Small intestine (tissue), 16 donors: Measurements from ENCODE around the gene MIOS. TPM values are rescaled to one million over a fixed set of nuclear protein-coding genes. Genes with fewer than 3 reads are reported as not detected.
A peak's percentile ranks its signal among the peaks of the same experiment; 100 is the strongest.

Source experiments
- DNase-seq, 2 donors: peaks; one replicate each; pipeline versions ENCODE4 v3.0.0 to v3.0.0-alpha.2; 2013
- FAIRE-seq: peaks from 2 replicates; lab custom pipeline; 2012; peaks lifted over from hg19 to GRCh38; lab: Jason Lieb, UNC
- H3K27ac ChIP-seq, 3 donors: one replicate each; pipeline ENCODE4 v1.5.1; 2013; ENCODE audit warnings: low read length in 2 of 3, mild to moderate bottlenecking in 2 of 3, control low read depth in 1 of 3, inconsistent platforms in 1 of 3, low read depth in 1 of 3, moderate library complexity in 1 of 3
- H3K27me3 ChIP-seq, 3 donors: one replicate each; pipeline ENCODE4 v1.6.1; 2013; ENCODE audit warnings: low read length in 3 of 3, inconsistent platforms in 1 of 3; ENCODE audit not compliant: control insufficient read depth in 3 of 3, insufficient read depth in 3 of 3
- H3K36me3 ChIP-seq, 3 donors: one replicate each; pipeline ENCODE4 v1.6.1; 2013; ENCODE audit warnings: low read length in 3 of 3, inconsistent platforms in 1 of 3, low read depth in 1 of 3, mild to moderate bottlenecking in 1 of 3, moderate library complexity in 1 of 3; ENCODE audit not compliant: control insufficient read depth in 3 of 3, insufficient read depth in 2 of 3
- H3K4me1 ChIP-seq, 3 donors: one replicate each; pipeline ENCODE4 v1.6.1; 2013; ENCODE audit warnings: low read length in 2 of 3, inconsistent platforms in 1 of 3, low read depth in 1 of 3, mild to moderate bottlenecking in 1 of 3, moderate library complexity in 1 of 3; ENCODE audit not compliant: control insufficient read depth in 3 of 3, insufficient read depth in 2 of 3
- H3K4me3 ChIP-seq, 3 donors: one replicate each; pipeline ENCODE4 v1.5.1; 2013; ENCODE audit warnings: low read length in 3 of 3, control low read depth in 1 of 3, inconsistent platforms in 1 of 3, low read depth in 1 of 3, mild to moderate bottlenecking in 1 of 3, moderate library complexity in 1 of 3
- H3K9me3 ChIP-seq, 2 donors: one replicate each; pipeline ENCODE4 v1.6.1; 2013; ENCODE audit warnings: low read depth in 1 of 2, low read length in 1 of 2; ENCODE audit not compliant: control insufficient read depth in 2 of 2, insufficient read depth in 1 of 2
- WGBS, 3 donors: extraction: QIAGEN DNeasy Blood & Tissue Kit; methylation state at CpG; one replicate each; pipeline ENCODE4 v1.1.7; 2013; 5-methylcytosine and 5-hydroxymethylcytosine counted together
- long read RNA-seq, 10 donors: transcript quantifications; one replicate each; lab custom pipeline, GENCODE V29; 2026
- polyA plus RNA-seq, 4 donors: library from polyadenylated mRNA; stranded (reverse) in 3 of 4; unstranded in 1 of 4; fragments of 200-250 nt in 3 of 4; fragments of 120-200 nt in 1 of 4; gene quantifications; one replicate each; pipeline versions ENCODE4 v1.2.1 to v1.2.3, GENCODE V29; 2013
- donor health status: healthy with polysubstance abuse.
- donor health status: control.
- donor health status: control.
- donor health status: Bipolar disorder and iron deficiency.
- donor health status: healthy.

MIOS gene
- 10 to 100 TPM; 10.5 to 20.0 (median 12.3) TPM for polyA plus RNA-seq
- long read RNA-seq, donor 1, partial matches to known transcripts: 5 of 7 reads
- long read RNA-seq, donor 1, other reads (novel, unspliced or antisense): 0 of 7 reads
- long read RNA-seq, donor 2, partial matches to known transcripts: 0 of 1 reads
- long read RNA-seq, donor 2, other reads (novel, unspliced or antisense): 0 of 1 reads
- long read RNA-seq, donor 3, partial matches to known transcripts: 115 of 119 reads
- long read RNA-seq, donor 3, other reads (novel, unspliced or antisense): 0 of 119 reads
- long read RNA-seq, donor 4: 0 reads
- long read RNA-seq, donor 5: 0 reads
- long read RNA-seq, donor 6: 0 reads
- long read RNA-seq, donor 7, partial matches to known transcripts: 0 of 8 reads
- long read RNA-seq, donor 7, other reads (novel, unspliced or antisense): 0 of 8 reads
- long read RNA-seq, donor 8: 0 reads
- long read RNA-seq, donor 9, partial matches to known transcripts: 0 of 1 reads
- long read RNA-seq, donor 9, other reads (novel, unspliced or antisense): 0 of 1 reads
- long read RNA-seq, donor 10, partial matches to known transcripts: 0 of 2 reads
- long read RNA-seq, donor 10, other reads (novel, unspliced or antisense): 0 of 2 reads

DNA sequence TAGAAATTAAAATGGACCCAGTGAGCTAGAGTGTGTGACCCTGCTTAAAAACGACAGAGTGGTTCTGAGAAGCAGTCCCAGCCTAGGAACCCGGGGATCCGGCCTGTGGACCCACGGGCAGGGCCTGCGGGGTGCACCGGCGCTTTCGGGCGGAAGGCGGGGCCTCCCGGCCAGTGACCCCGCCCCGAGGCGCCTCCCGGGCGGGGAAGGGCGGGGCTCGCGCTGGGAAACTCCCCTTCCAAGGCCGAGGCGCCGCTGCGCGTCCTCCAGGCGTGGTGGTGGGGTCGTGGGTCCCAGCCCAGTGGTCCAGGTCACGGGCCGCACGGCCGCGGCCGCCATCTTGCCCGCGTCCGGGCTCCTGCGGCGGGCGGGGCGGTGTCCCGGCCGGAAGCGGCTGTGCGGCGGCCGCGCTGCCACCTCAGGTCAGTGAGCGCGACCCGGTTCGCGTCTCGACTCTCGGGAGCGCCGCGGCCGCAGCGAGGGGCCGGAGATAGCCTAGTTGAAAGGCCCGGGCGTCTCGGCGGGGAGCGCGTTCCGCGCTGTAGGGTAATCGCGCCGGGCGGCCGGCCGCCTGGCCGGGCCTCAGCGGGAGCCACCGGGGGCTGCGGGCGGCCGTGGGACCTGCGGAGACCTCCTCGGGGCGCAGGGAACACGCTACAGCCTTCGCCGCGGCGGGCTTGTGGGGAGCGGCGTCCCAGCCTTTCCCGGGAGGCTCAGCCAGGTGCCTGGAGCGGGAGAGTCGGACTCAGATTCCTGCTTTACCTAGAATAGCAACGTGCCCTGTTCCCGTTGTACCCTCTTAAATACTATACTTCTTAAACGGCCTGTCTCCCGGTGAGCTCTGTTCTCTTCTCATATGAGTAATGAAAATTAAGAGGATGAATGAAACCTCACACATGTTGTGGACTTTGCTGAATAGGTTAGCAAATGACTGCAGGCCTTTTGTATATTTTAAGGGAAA lies at the start of gene MIOS:
Gene MIOS (plus strand): TSS at position 234 of the 961 bp plus-strand sequence. CDS start 5,592 bp downstream, outside the sequence.
- Histone ChIP-seq H3K9me3 (no peaks in the 10 kb centered on the region), H3K27ac (peak within 1 kb of the TSS; percentile 83 to 96 (median 96)), H3K4me1 (peaks cover 3 to 12% (median 12%) of the 10 kb centered on the region in 3 donors), H3K36me3 (peaks cover 0 to 3% (median 0%) of the 10 kb centered on the region in 3 donors), H3K27me3 (no peaks in the 10 kb centered on the region), H3K4me3 (peak within 1 kb of the TSS; percentile 75 to 97 (median 94))
- WGBS, 3 donors: 0 to 1% (median 0%) methylated on average over 59 to 96 of the region's 96 CpGs
- DNase-seq: peak; percentile 90 to 94
- no peak for FAIRE-seq

GRCh38 chr7:7517754-7518153 lies 48.9 kb upstream of the MIOS start:
- 26 to 33% (median 27%) methylated on average over 3 of the region's 3 CpGs for WGBS, 3 donors
- H3K27ac ChIP-seq: no peak overlapping the region
- no peaks in the 10 kb centered on the region for H3K36me3 ChIP-seq
- no peak overlapping the region for H3K4me3 ChIP-seq
- H3K4me1 ChIP-seq: peaks cover 5 to 30% (median 5%) of the 10 kb centered on the region in 3 donors
- H3K27me3 ChIP-seq: no peaks in the 10 kb centered on the region
- no peak for DNase-seq
- H3K9me3 ChIP-seq: no peaks in the 10 kb centered on the region
- no peak for FAIRE-seq

DNA sequence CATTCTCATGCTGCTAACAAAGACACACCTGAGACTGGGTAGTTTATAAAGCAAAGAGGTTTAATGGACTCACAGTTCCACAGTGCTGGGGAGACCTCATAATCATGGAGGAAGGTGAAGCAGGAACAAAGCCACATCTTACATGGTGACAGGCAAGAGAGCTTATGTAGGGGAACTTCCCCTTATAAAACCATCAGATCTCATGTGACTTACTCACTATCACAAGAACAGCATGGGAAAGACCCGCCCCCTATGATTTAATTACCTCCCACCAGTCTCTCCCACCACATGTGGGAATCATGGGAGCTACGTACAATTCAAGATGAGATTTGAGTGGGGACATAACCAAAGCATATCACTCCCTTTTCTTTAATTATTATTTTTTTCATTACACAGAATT lies 47.6 kb upstream of the MIOS start:
- Histone ChIP-seq H3K9me3 (no peaks in the 10 kb centered on the region), H3K4me1 (peaks cover 2 to 23% (median 8%) of the 10 kb centered on the region in 3 donors), H3K27ac (no peak overlapping the region), H3K4me3 (no peak overlapping the region), H3K36me3 (no peaks in the 10 kb centered on the region), H3K27me3 (no peaks in the 10 kb centered on the region)
- FAIRE-seq: no peak
- WGBS, 3 donors: 81 to 94% (median 91%) methylated on average over 2 of the region's 2 CpGs
- no peak for DNase-seq

DNA sequence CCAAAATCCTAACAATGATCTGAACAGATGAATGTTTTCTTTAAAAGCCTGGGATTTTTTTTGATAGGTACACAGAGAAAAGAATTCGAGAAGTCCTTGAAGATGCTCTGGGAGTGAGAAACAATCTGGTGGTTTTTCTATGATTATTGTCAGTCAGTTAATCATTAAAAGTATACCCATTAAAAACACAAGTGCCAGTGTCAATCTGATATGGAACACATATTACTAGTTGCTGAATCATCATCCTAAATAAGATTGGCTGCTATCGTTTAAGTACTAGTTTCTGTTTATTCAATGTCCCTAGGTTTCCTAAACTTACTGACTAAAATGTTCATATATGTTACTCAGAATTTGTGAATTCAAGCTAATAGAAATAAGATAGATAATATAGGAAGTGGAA lies 47.2 kb upstream of the MIOS start:
- peak in 1 of 2 donors; percentile 40 for DNase-seq
- no peaks in the 10 kb centered on the region for H3K9me3 ChIP-seq
- H3K4me3 ChIP-seq: no peak overlapping the region
- no peaks in the 10 kb centered on the region for H3K36me3 ChIP-seq
- no peak overlapping the region for H3K27ac ChIP-seq
- no peaks in the 10 kb centered on the region for H3K27me3 ChIP-seq
- 26 to 59% (median 34%) methylated on average over 2 of the region's 2 CpGs for WGBS, 3 donors
- H3K4me1 ChIP-seq: peaks cover 2 to 23% (median 8%) of the 10 kb centered on the region in 3 donors
- FAIRE-seq: no peak

DNA sequence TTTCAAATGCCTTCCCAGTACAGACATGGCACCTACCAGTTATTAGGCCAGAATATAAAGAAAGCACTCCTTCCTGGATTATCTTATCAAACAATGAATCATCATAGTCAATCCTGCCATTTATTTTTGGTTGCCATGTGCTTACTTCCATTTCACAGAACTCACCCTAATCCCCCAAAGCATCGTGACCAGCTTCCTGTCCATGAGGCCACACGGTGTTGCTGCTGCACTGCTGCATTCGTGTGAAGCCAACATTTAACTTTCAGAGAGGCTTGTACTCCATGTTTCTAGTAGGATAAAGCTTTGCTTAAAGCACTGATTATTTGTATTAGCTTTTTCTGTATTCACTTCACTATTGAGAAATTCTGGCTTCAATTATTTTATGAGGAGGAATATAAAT lies 45.4 kb upstream of the MIOS start:
- WGBS, 3 donors: 62 to 82% (median 72%) methylated on average over 3 of the region's 3 CpGs
- Histone ChIP-seq H3K9me3 (no peaks in the 10 kb centered on the region), H3K4me1 (peaks cover 2 to 19% (median 8%) of the 10 kb centered on the region in 3 donors), H3K36me3 (no peaks in the 10 kb centered on the region), H3K27me3 (no peaks in the 10 kb centered on the region), H3K4me3 (no peak overlapping the region), H3K27ac (no peak overlapping the region)
- FAIRE-seq (no peak), DNase-seq (no peak)

- FAIRE-seq: no peak
- no peak overlapping the region for H3K4me3 ChIP-seq
- peaks cover 0 to 14% (median 6%) of the 10 kb centered on the region in 3 donors for H3K4me1 ChIP-seq
- H3K9me3 ChIP-seq: no peaks in the 10 kb centered on the region
- no peaks in the 10 kb centered on the region for H3K36me3 ChIP-seq
- H3K27ac ChIP-seq: no peak overlapping the region
- no peak for DNase-seq
- WGBS, 3 donors: 91 to 94% (median 93%) methylated on average over 3 of the region's 3 CpGs
- no peaks in the 10 kb centered on the region for H3K27me3 ChIP-seq
Measured at GRCh38 chr7:7522421-7522820, 44.3 kb upstream of the MIOS start.

- FAIRE-seq: no peak
- H3K4me1 ChIP-seq: peaks cover 0 to 6% (median 3%) of the 10 kb centered on the region in 3 donors
- H3K9me3 ChIP-seq: no peaks in the 10 kb centered on the region
- DNase-seq: peak in 1 of 2 donors; percentile 44
- no peaks in the 10 kb centered on the region for H3K27me3 ChIP-seq
- H3K4me3 ChIP-seq: no peak overlapping the region
- WGBS, 3 donors: 22 to 58% (median 39%) methylated on average over 3 of the region's 3 CpGs
- H3K27ac ChIP-seq: no peak overlapping the region
- H3K36me3 ChIP-seq: no peaks in the 10 kb centered on the region
Measured at GRCh38 chr7:7524121-7524520, 42.6 kb upstream of the MIOS start.

DNA sequence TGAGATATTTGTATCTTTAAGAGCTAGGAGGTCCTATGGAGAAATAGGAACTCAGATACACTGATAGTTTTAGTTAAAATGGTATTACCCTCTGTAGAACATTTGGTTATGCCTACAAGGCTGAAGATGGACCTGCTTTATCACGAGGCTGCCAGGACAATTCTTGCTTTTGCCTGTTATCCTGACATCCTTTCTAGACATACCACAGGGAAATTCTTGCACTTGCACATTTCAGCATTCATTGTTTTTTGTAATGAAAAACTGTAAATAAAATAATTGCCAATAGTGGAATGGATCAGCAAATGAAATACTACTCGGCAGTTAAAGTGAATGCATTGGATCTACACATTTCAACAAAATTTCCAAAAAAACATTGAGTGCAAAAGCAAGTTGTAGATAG lies 40.7 kb upstream of the MIOS start:
- Histone ChIP-seq H3K27me3 (no peaks in the 10 kb centered on the region), H3K4me3 (no peak overlapping the region), H3K36me3 (no peaks in the 10 kb centered on the region), H3K27ac (no peak overlapping the region), H3K4me1 (peaks cover 0 to 5% (median 2%) of the 10 kb centered on the region in 3 donors), H3K9me3 (no peaks in the 10 kb centered on the region)
- WGBS, 3 donors: 91 to 94% (median 93%) methylated on average over 2 of the region's 2 CpGs
- FAIRE-seq (no peak), DNase-seq (no peak)
